Lung (tissue), 12 donors: ENCODE measurements around the gene PPP1CC. TPM values are rescaled to one million over a fixed set of nuclear protein-coding genes. Genes with fewer than 3 reads are reported as not detected.
A peak's percentile ranks its signal among the peaks of the same experiment; 100 is the strongest.

Source experiments
- ATAC-seq: fragments of 200-7000 bp; cut with Tn5 transposase; one replicate; pipeline ENCODE4 v1.9.1; 2020; ENCODE audit warnings: moderate number of reproducible peaks; ENCODE audit not compliant: insufficient read depth, low FRiP score
- DNase-seq, 3 donors: peaks; one replicate each; pipeline ENCODE4 v3.0.0-alpha.2; 2013 to 2017
- H3K27ac ChIP-seq, 2 donors: one replicate each; pipeline ENCODE4 v1.5.1; 2013; ENCODE audit warnings: mild to moderate bottlenecking in 2 of 2, moderate library complexity in 2 of 2, control low read depth in 1 of 2, inconsistent platforms in 1 of 2, low read depth in 1 of 2, low read length in 1 of 2
- H3K27me3 ChIP-seq, 3 donors: one replicate each; pipeline ENCODE4 v1.5.1; 2013; ENCODE audit warnings: low read length in 2 of 3; ENCODE audit not compliant: control insufficient read depth in 3 of 3, insufficient read depth in 3 of 3
- H3K36me3 ChIP-seq, 4 donors: one replicate each; pipeline ENCODE4 v1.5.1; 2013; ENCODE audit warnings: low read length in 4 of 4, mild to moderate bottlenecking in 1 of 4, moderate library complexity in 1 of 4; ENCODE audit not compliant: control insufficient read depth in 4 of 4, insufficient read depth in 4 of 4
- H3K4me1 ChIP-seq, 5 donors: one replicate each; pipeline ENCODE4 v1.5.1; 2013; ENCODE audit warnings: low read length in 5 of 5, mild to moderate bottlenecking in 2 of 5, moderate library complexity in 1 of 5; ENCODE audit not compliant: control insufficient read depth in 5 of 5, insufficient read depth in 5 of 5
- H3K4me3 ChIP-seq: one replicate; pipeline ENCODE4 v1.5.1; 2013; ENCODE audit warnings: mild to moderate bottlenecking, control low read depth, moderate library complexity
- H3K9ac ChIP-seq, 2 donors: one replicate each; pipeline ENCODE4 v1.5.1; 2013; ENCODE audit warnings: low read length in 2 of 2, control low read depth in 1 of 2; ENCODE audit not compliant: insufficient read depth in 1 of 2
- H3K9me3 ChIP-seq, 4 donors: one replicate each; pipeline ENCODE4 v1.5.1; 2013; ENCODE audit warnings: low read length in 3 of 4, mild to moderate bottlenecking in 1 of 4, moderate library complexity in 1 of 4; ENCODE audit not compliant: control insufficient read depth in 4 of 4, insufficient read depth in 3 of 4
- CTCF ChIP-seq: IDR thresholded peaks from 2 replicates; pipeline ENCODE4 v1.5.1; 2012; ENCODE audit warnings: mild to moderate bottlenecking; ENCODE audit errors: control extremely low read depth, extremely low read depth
- WGBS, 2 donors: extraction: QIAGEN DNeasy Blood & Tissue Kit; methylation state at CpG; one replicate each; pipeline ENCODE4 v1.1.7; 2013; 5-methylcytosine and 5-hydroxymethylcytosine counted together
- polyA plus RNA-seq, 2 donors: library from polyadenylated mRNA; stranded (reverse); fragments of 200-250 nt; gene quantifications; one replicate each; pipeline ENCODE4 v1.2.1, GENCODE V29; 2013
- total RNA-seq, 2 donors: library from RNA; depleted of rRNA in 1 of 2; stranded (reverse); fragments of >200 nt in 1 of 2; gene quantifications; one replicate each; pipeline ENCODE4 v1.2.1, GENCODE V29; 2014 to 2021
- donor health status: control.
- donor health status: control.
- donor health status: Bipolar disorder and iron deficiency.
- donor health status: healthy.
- donor health status: DM: yes; HTN: yes; CAD: no.

PPP1CC gene
- total and polyA plus RNA-seq, 4 donors, result 56.2 to 124 (median 72.3) TPM

DNA sequence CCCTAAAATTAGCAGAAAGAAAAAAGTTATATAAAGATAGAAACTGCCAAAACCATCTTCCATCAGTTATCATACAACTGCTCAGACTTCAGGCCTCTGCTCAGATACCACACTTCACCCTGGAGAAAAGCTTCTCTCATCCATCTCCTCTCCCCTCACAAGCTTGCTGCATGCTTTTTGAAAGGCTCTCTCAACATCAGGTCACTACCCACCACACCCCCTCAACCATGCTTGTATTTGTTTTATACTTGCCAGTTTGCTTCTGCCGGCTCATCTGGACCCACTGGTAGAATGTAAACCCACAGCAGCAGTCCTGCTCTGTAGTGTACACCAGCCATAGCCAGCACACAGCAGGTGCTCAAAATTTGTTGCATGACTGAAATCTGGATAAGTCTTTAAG, 8.8 kb downstream of the PPP1CC start:
- 72 to 82% methylated on average over 1 of the region's 1 CpG for WGBS, 2 donors
- Histone ChIP-seq H3K9me3 (no peaks in the 10 kb centered on the region), H3K27ac (no peak overlapping the region), H3K27me3 (no peaks in the 10 kb centered on the region), H3K4me3 (no peak overlapping the region), H3K36me3 (peaks cover 11 to 25% (median 14%) of the 10 kb centered on the region in 4 donors), H3K9ac (no peak overlapping the region), H3K4me1 (peaks cover 9 to 34% (median 17%) of the 10 kb centered on the region in 5 donors)
- DNase-seq, result no peak
- ATAC-seq, result no peak
- TF ChIP-seq CTCF, result no peak

DNA sequence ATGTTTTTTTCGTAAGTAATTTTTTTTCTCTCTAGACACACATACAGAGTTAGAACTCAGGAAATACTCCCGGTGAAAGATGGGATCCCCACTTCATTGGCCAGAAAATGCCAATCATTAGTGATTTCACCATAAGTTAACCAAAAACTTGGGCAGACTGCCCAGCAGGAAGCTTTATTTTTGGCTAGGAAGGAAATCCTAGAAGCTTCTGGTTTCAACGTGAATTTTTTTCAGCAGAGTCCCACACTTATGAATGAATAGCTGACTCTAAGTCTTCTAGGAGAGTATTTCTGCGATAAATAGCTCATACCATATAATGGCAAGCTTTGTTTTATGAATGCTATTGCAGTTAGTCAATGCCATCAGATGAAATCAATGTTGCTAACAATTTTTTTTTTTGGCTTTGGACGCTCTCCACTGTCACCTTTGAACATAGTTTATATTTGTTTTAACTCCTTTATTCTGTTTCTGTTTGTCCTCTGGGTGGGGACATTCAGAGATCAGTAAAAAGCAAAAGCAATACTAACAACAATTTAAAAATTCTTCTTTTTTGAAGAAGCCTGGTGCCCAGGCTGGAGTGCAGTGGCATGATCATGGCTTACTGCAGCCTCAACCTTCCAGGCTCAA, 9.5 kb downstream of the PPP1CC start:
- peak overlapping the region in 1 of 2 donors; percentile 21 for H3K27ac ChIP-seq
- WGBS, 2 donors, result 46 to 47% methylated on average over 5 of the region's 5 CpGs
- no peak for ATAC-seq

GRCh38 chr12:110732572-110732971, 10.1 kb downstream of the PPP1CC start:
- Histone ChIP-seq H3K4me3 (no peak overlapping the region), H3K27ac (no peak overlapping the region), H3K27me3 (no peaks in the 10 kb centered on the region), H3K9me3 (no peaks in the 10 kb centered on the region), H3K4me1 (peaks cover 5 to 31% (median 17%) of the 10 kb centered on the region in 5 donors), H3K9ac (no peak overlapping the region), H3K36me3 (peaks cover 15 to 33% (median 17%) of the 10 kb centered on the region in 4 donors)
- WGBS, 2 donors, result 72 to 80% methylated on average over 3 of the region's 3 CpGs
- TF ChIP-seq CTCF, result no peak
- no peak for DNase-seq
- no peak for ATAC-seq

More for the DNA sequence above, 9.5 kb downstream of the PPP1CC start:
- H3K27me3 ChIP-seq, result no peaks in the 10 kb centered on the region
- no peak for TF ChIP-seq CTCF
- H3K9ac ChIP-seq, result no peak overlapping the region
- peak in 1 of 3 donors; percentile 28 for DNase-seq
- H3K4me3 ChIP-seq, result no peak overlapping the region
- H3K9me3 ChIP-seq, result no peaks in the 10 kb centered on the region
- peaks cover 8 to 31% (median 17%) of the 10 kb centered on the region in 5 donors for H3K4me1 ChIP-seq
- H3K36me3 ChIP-seq, result peaks cover 15 to 30% (median 17%) of the 10 kb centered on the region in 4 donors
